Tibial nerve (tissue), 4 donors: Measurements from ENCODE around the gene GRPEL2.

Source experiments
- CTCF ChIP-seq, 5 experiments: fragments of 200-600 bp in 3 of 5; fragments of 450-650 bp in 2 of 5; sonication (generic) in 3 of 5; IDR thresholded peaks; one replicate each; pipeline ENCODE4 v1.5.1; 2016 to 2019; ENCODE audit warnings: antibody characterized with exemption in 5 of 5, mild to moderate bottlenecking in 3 of 5, moderate library complexity in 2 of 5
- EP300 ChIP-seq, 2 donors: sonication (generic); formaldehyde crosslinking; IDR thresholded peaks; one replicate each; pipeline ENCODE4 v1.6.1; 2017; ENCODE audit warnings: antibody characterized with exemption in 2 of 2, mild to moderate bottlenecking in 1 of 2
- POLR2A ChIP-seq, 2 donors: fragments of 450-650 bp; IDR thresholded peaks; one replicate each; pipeline ENCODE4 v1.6.1; 2017; ENCODE audit warnings: antibody characterized with exemption in 2 of 2, mild to moderate bottlenecking in 2 of 2, moderate library complexity in 2 of 2

DNA sequence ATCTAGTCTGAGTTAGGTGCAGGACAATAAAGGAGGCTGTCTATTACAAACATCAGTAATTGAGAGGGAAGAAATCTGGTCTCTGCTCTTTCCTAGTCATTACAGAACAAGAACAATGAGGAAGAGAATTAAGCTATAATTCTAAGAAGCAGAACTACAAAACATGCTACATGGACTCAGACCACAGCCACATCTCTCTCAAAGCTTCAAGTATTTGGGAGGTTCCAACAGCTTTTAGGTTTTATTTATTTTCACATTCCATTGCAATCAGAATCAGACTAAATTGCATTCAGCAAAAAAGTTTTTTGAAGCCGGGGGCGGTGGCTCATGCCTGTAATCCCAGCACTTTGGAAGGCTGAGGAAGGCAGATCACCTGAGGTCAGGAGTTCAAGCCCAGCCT lies 1.1 kb upstream of the GRPEL2 start:
- TF ChIP-seq POLR2A (IDR thresholded peaks at IDR 0.05) (no peak), CTCF (IDR thresholded peaks at IDR 0.05) (no peak), EP300 (IDR thresholded peaks at IDR 0.05) (no peak)
